HepG2 (cell line): ENCODE measurements around the gene TP53TG5. TPM values are rescaled to one million over a fixed set of nuclear protein-coding genes. Genes with fewer than 3 reads are reported as not detected.
A peak's percentile ranks its signal among the peaks of the same experiment; 100 is the strongest.

Source experiments
- BRD4 ChIP-seq: sonication (generic); formaldehyde crosslinking; IDR thresholded peaks from 2 replicates; pipeline ENCODE4 v1.4.0; 2020; ENCODE audit warnings: missing genetic modification reagents
- CBX2 ChIP-seq, 2 experiments: fragments of 200-600 bp in 1 of 2; sonication (generic); formaldehyde crosslinking in 1 of 2; IDR thresholded peaks; 2 replicates each; pipeline versions ENCODE4 v1.7.0 to v1.8.1; 2018 to 2022; ENCODE audit warnings: low read depth in 2 of 2, low read length in 1 of 2, mild to moderate bottlenecking in 1 of 2, missing genetic modification reagents in 1 of 2
- KMT2A ChIP-seq: sonication (generic); formaldehyde crosslinking; IDR thresholded peaks from 2 replicates; pipeline ENCODE4 v1.4.0; 2020; ENCODE audit warnings: missing genetic modification reagents
- MAF1 ChIP-seq: sonication (generic); formaldehyde crosslinking; IDR thresholded peaks from 2 replicates; pipeline ENCODE4 v1.5.0; 2020; ENCODE audit warnings: missing genetic modification reagents, borderline replicate concordance
- MIER3 ChIP-seq: IDR thresholded peaks from 2 replicates; pipeline ENCODE4 v1.6.1; 2016; ENCODE audit warnings: missing compliant biosample characterization, borderline replicate concordance
- NFATC3 ChIP-seq: sonication (generic); formaldehyde crosslinking; IDR thresholded peaks from 2 replicates; pipeline ENCODE4 v1.5.1; 2020; ENCODE audit warnings: mild to moderate bottlenecking, missing genetic modification reagents
- NFE2L1 ChIP-seq: sonication (generic); formaldehyde crosslinking; IDR thresholded peaks from 2 replicates; pipeline ENCODE4 v1.4.0; 2020; ENCODE audit warnings: missing genetic modification reagents, mild to moderate bottlenecking, borderline replicate concordance
- PRMT3 ChIP-seq: sonication (generic); formaldehyde crosslinking; IDR thresholded peaks from 2 replicates; pipeline ENCODE4 v1.8.1; 2022; ENCODE audit warnings: low read depth, mild to moderate bottlenecking, moderate library complexity, missing genetic modification reagents, borderline replicate concordance
- RORA ChIP-seq: sonication (generic); formaldehyde crosslinking; IDR thresholded peaks from 2 replicates; pipeline ENCODE4 v1.5.0; 2020; ENCODE audit warnings: mild to moderate bottlenecking, missing genetic modification reagents, moderate library complexity
- SNAI1 ChIP-seq: sonication (generic); formaldehyde crosslinking; IDR thresholded peaks from 2 replicates; pipeline ENCODE4 v1.5.0; 2020; ENCODE audit warnings: mild to moderate bottlenecking, missing genetic modification reagents, borderline replicate concordance
- ZNF12 ChIP-seq: sonication (generic); formaldehyde crosslinking; IDR thresholded peaks from 2 replicates; pipeline ENCODE4 v1.5.0; 2020; ENCODE audit warnings: missing genetic modification reagents
- ZNF180 ChIP-seq: sonication (generic); formaldehyde crosslinking; IDR thresholded peaks from 2 replicates; pipeline ENCODE4 v1.4.0; 2020; ENCODE audit warnings: low read depth, missing genetic modification reagents, borderline replicate concordance
- ZNF281 ChIP-seq: sonication (generic); formaldehyde crosslinking; IDR thresholded peaks from 2 replicates; pipeline ENCODE4 v1.4.0; 2020; ENCODE audit warnings: missing genetic modification reagents, borderline replicate concordance
- ZNF33B ChIP-seq: sonication (generic); formaldehyde crosslinking; IDR thresholded peaks from 2 replicates; pipeline ENCODE4 v1.5.1; 2020; ENCODE audit warnings: mild to moderate bottlenecking, missing genetic modification reagents
- ZNF501 ChIP-seq: sonication (generic); formaldehyde crosslinking; IDR thresholded peaks from 2 replicates; pipeline ENCODE4 v1.5.1; 2020; ENCODE audit warnings: mild to moderate bottlenecking, moderate library complexity, missing genetic modification reagents
- ZNF572 ChIP-seq: sonication (generic); formaldehyde crosslinking; IDR thresholded peaks from 2 replicates; pipeline ENCODE4 v1.5.1; 2020; ENCODE audit warnings: mild to moderate bottlenecking, missing genetic modification reagents
- ZNF646 ChIP-seq: sonication (generic); formaldehyde crosslinking; IDR thresholded peaks from 2 replicates; pipeline ENCODE4 v1.9.0; 2021; ENCODE audit warnings: mild to moderate bottlenecking, missing genetic modification reagents
- ZNF678 ChIP-seq: sonication (generic); formaldehyde crosslinking; IDR thresholded peaks from 2 replicates; pipeline ENCODE4 v1.4.0; 2020; ENCODE audit warnings: mild to moderate bottlenecking, missing genetic modification reagents
- polyA plus RNA-seq, 8 experiments: library from polyadenylated mRNA; depleted of rRNA in 3 of 8; stranded (reverse) in 7 of 8; unstranded in 1 of 8; fragments of >200 nt; fragmentation: Illumina TruSeq in 4 of 8; extraction: Trizol in 4 of 8; gene quantifications; 2 replicates each; pipeline versions ENCODE4 v1.2.1 to v1.2.3, GENCODE V29; 2011 to 2016; ENCODE audit warnings: low read depth in 4 of 8, missing spikeins in 1 of 8, mixed read lengths in 1 of 8; ENCODE audit not compliant: insufficient read depth in 1 of 8
- total RNA-seq, 5 experiments: library from RNA; depleted of rRNA; stranded (reverse); fragments of >200 nt; fragmentation: Illumina TruSeq; extraction: Trizol; gene quantifications; 2 replicates each; pipeline ENCODE4 v1.2.3, GENCODE V29; 2016; ENCODE audit warnings: low read depth in 1 of 5

TP53TG5 gene
- total and polyA plus RNA-seq, 2 of the 13 experiments (the other 11 are each of a cell fraction or from before 2014, with no cell fraction given), result 0.11 TPM; not detected in 1

GRCh38 chr20:45405571-45406259, 27.6 kb upstream of the TP53TG5 start (continued):
- TF ChIP-seq MIER3 (no peak), KMT2A (CRISPR knock-in tag) (no peak), ZNF281 (no peak), SNAI1 (CRISPR knock-in tag) (0 out of 2 replicates have a peak, but pooled peaks have one; percentile 56), BRD4 (CRISPR knock-in tag) (0 out of 2 replicates have a peak, but pooled peaks have one; percentile 37), ZNF572 (CRISPR knock-in tag) (peak; percentile 26; the same call in 1 of the 2 replicates), CBX2 (IDR thresholded peaks at IDR 0.05; ENCODE audit: low read depth, low read length) (no peak), CBX2 (CRISPR knock-in tag; IDR thresholded peaks at IDR 0.05; ENCODE audit: low read depth) (no peak), RORA (no peak), ZNF33B (CRISPR knock-in tag) (no peak), ZNF12 (CRISPR knock-in tag) (peak; percentile 64), ZNF180 (no peak), MAF1 (CRISPR knock-in tag) (no peak), NFATC3 (peak; percentile 81; the same call in 1 of the 2 replicates), ZNF646 (no peak), PRMT3 (no peak), NFE2L1 (CRISPR knock-in tag) (0 out of 2 replicates have a peak, but pooled peaks have one; percentile 23), ZNF501 (CRISPR knock-in tag) (peak; percentile 23; the same call in 1 of the 2 replicates), ZNF678 (CRISPR knock-in tag) (no peak)
